ENCODE data around the gene PTPRM. TPM values are rescaled to one million over a fixed set of nuclear protein-coding genes. Genes with fewer than 3 reads are reported as not detected.

The PTPRM gene
- total and polyA plus RNA-seq, 2 of the 8 experiments (the other 6 are each of a cell fraction or from before 2014, with no cell fraction given), result 4.1 to 7.0 TPM

GRCh38 chr18:8330575-8330974 is 763.5 kb downstream of the PTPRM start:
- no peak overlapping the region for H3K56ac ChIP-seq (replicated peaks; ENCODE audit: insufficient read length, low read depth, low read length)
- POLR2A ChIA-PET (ENCODE audit: partially characterized antibody), result no interaction called here
- H4K5ac ChIP-seq (ENCODE audit: insufficient read length, low read depth, low read length), result no peak overlapping the region
- no peak overlapping the region for H4K91ac ChIP-seq (replicated peaks; ENCODE audit: insufficient read length, low read length)
- H3K27ac ChIP-seq (ENCODE audit: low read depth, low read length), result no peak overlapping the region
- H2BK120ac ChIP-seq (replicated peaks; ENCODE audit: low read depth, low read length), result no peak overlapping the region
- WGBS, 2 experiments (ENCODE audit: extremely low coverage in 1 of 2, insufficient coverage in 1 of 2, insufficient read length in 1 of 2, insufficient replicate concordance in 2 of 2, low coverage in 1 of 2, low lambda C conversion rate in 2 of 2, missing lambda C conversion rate in 1 of 2), result 93% methylated on average over 10 of the region's 10 CpGs; no CpG with 5 or more reads in 1 of the 2 experiments
- no peaks in the 10 kb centered on the region for H3K36me3 ChIP-seq (ENCODE audit: control insufficient read depth in 2 of 4, insufficient read depth in 4 of 4, low read length in 3 of 4)
- H3K14ac ChIP-seq (ENCODE audit: insufficient read length), result no peak overlapping the region
- H2BK5ac ChIP-seq (ENCODE audit: low read depth, low read length), result no peak overlapping the region
- no peak overlapping the region for H4K8ac ChIP-seq (ENCODE audit: extremely low read depth, insufficient read depth, low read length)
- no peaks in the 10 kb centered on the region for H3K23me2 ChIP-seq (ENCODE audit: low read depth, low read length)
- H3K4me1 ChIP-seq (replicated peaks in 1 of 4; ENCODE audit: control insufficient read depth in 3 of 4, insufficient read depth in 4 of 4, low read length in 3 of 4), result no peaks in the 10 kb centered on the region; a peak in 1 of 7 replicates
- no peak overlapping the region for H3K23ac ChIP-seq (ENCODE audit: insufficient read length)
- no peak overlapping the region for H2AK5ac ChIP-seq (ENCODE audit: low read depth, low read length)
- H3K79me1 ChIP-seq (ENCODE audit: low read depth, low read length), result no peaks in the 10 kb centered on the region
- CTCF ChIA-PET (ENCODE audit: partially characterized antibody), result interaction anchor here (0.6 to 1.8 kb wide), 6 partner anchors 10 to 935 kb away, joined by 3 read pairs; no protein-coding TSS in a partner anchor
- H3K79me2 ChIP-seq (ENCODE audit: control insufficient read depth in 1 of 2, insufficient read depth in 2 of 2, low read length in 2 of 2), result no peaks in the 10 kb centered on the region
- H2BK12ac ChIP-seq (ENCODE audit: low read depth, low read length), result no peak overlapping the region
- DNase-seq (ENCODE audit: low read depth in 1 of 2, low spot score in 2 of 2) (no peak), FAIRE-seq (no peak)
- H3K4me3 ChIP-seq (ENCODE audit: extremely low read depth in 1 of 4, insufficient read depth in 2 of 4, low read depth in 3 of 4, low read length in 4 of 4), result no peak overlapping the region
- H3K9me3 ChIP-seq (ENCODE audit: insufficient read depth in 2 of 2, low read depth in 1 of 2, low read length in 1 of 2), result no peaks in the 10 kb centered on the region
- H3K4ac ChIP-seq (replicated peaks; ENCODE audit: insufficient read length, low read depth, low read length), result no peak overlapping the region
- TF ChIP-seq FOSL1 (IDR thresholded peaks at IDR 0.05; ENCODE audit: insufficient read depth, low read depth, low read length), result no peak
- no peak for TF ChIP-seq USF2 (IDR thresholded peaks at IDR 0.05; ENCODE audit: low read length)
- no peak for TF ChIP-seq SUZ12 (IDR thresholded peaks at IDR 0.05; ENCODE audit: low read length)
- TF ChIP-seq POU5F1 (IDR thresholded peaks at IDR 0.05; ENCODE audit: low read depth, low read length), result no peak
- TF ChIP-seq YY1 (IDR thresholded peaks at IDR 0.05; ENCODE audit: low read depth, low read length), result no peak
- TF ChIP-seq PHF8 (conservative IDR thresholded peaks at IDR 0.05; ENCODE audit: low read depth, low read length), result no peak
- no peak for TF ChIP-seq POLR2AphosphoS5 (IDR thresholded peaks at IDR 0.05; ENCODE audit: low read depth, low read length)
- TF ChIP-seq TBP (IDR thresholded peaks at IDR 0.05; ENCODE audit: low read depth, low read length), result no peak
- no peak for TF ChIP-seq E2F6 (IDR thresholded peaks at IDR 0.05)
- no peak for TF ChIP-seq CEBPB (IDR thresholded peaks at IDR 0.05; ENCODE audit: low read depth, low read length)
- TF ChIP-seq SP1 (IDR thresholded peaks at IDR 0.05; ENCODE audit: low read depth, low read length), result no peak
- no peak overlapping the region for H2BK20ac ChIP-seq (ENCODE audit: low read length)
- no peak overlapping the region for H3K9ac ChIP-seq (replicated peaks in 1 of 4; ENCODE audit: extremely low read depth in 1 of 4, low read depth in 3 of 4, low read length in 3 of 4)
- H3K4me2 ChIP-seq (ENCODE audit: insufficient read depth in 1 of 2, low read depth in 2 of 2, low read length in 2 of 2), result no peak overlapping the region
- no peak overlapping the region for H3K18ac ChIP-seq (ENCODE audit: extremely low read depth, low read length)
- no peaks in the 10 kb centered on the region for H4K20me1 ChIP-seq (replicated peaks in 1 of 2; ENCODE audit: control insufficient read depth in 1 of 2, insufficient read depth in 2 of 2, low read length in 2 of 2)
- no peaks in the 10 kb centered on the region for H3K27me3 ChIP-seq (replicated peaks in 1 of 4; ENCODE audit: control insufficient read depth in 3 of 4, extremely low read depth in 1 of 4, insufficient read depth in 3 of 4, low read length in 3 of 4)
- H2AFZ ChIP-seq (ENCODE audit: low read length), result no peak overlapping the region
- H2BK15ac ChIP-seq (ENCODE audit: low read length), result no peak overlapping the region
